Kasumi-1 (cell line): ENCODE data around the gene TMEM115.
"Not testable (repeated sequence)": the region's sequence is repeated elsewhere in the genome, so short reads cannot be mapped to it uniquely, and the experiment has no call there.

Experiments
- DNase-seq, 2 experiments: peaks; one replicate each; lab custom pipeline; 2025; lab: John Stamatoyannopoulos, UW

Gene TMEM115

GRCh38 chr3:50316657-50317242 lies 42.6 kb downstream of the TMEM115 start:
- no peak for DNase-seq

GRCh38 chr3:50314816-50315215 lies 44.5 kb downstream of the TMEM115 start:
- no peak for DNase-seq

GRCh38 chr3:50314342-50314741 lies 45.0 kb downstream of the TMEM115 start:
- no peak for DNase-seq

- DNase-seq: not testable (repeated sequence)
Measured at GRCh38 chr3:50312041-50312440, 47.3 kb downstream of the TMEM115 start.
